Mononuclear cell (primary cell): Measurements from ENCODE around the gene FNDC3B. TPM values are rescaled to one million over a fixed set of nuclear protein-coding genes. Genes with fewer than 3 reads are reported as not detected.

Experiments
- H3K27me3 ChIP-seq: 2 replicates; pipeline ENCODE4 v1.6.0; 2011; ENCODE audit warnings: low read length, control low read depth; ENCODE audit not compliant: insufficient read depth
- H3K4me1 ChIP-seq: 2 replicates; pipeline ENCODE4 v1.5.1; 2011; ENCODE audit warnings: mild to moderate bottlenecking, low read length, control low read depth; ENCODE audit not compliant: insufficient read depth
- H3K4me3 ChIP-seq: 2 replicates; pipeline ENCODE4 v1.5.1; 2011; ENCODE audit warnings: mild to moderate bottlenecking, low read length, moderate library complexity
- H3K9me3 ChIP-seq: 2 replicates; pipeline ENCODE4 v1.5.1; 2011; ENCODE audit warnings: low read depth, mild to moderate bottlenecking, control low read depth, low read length
- total RNA-seq: library from RNA; depleted of rRNA; stranded (reverse); fragments of >200 nt; gene quantifications from one replicate; pipeline ENCODE4 v1.2.3, GENCODE V29; 2012

The FNDC3B gene
- total RNA-seq, 1 donor, result 46.1 TPM

- Histone ChIP-seq H3K4me3 (no peak overlapping the region), H3K9me3 (no peaks in the 10 kb centered on the region), H3K4me1 (peaks cover 10% of the 10 kb centered on the region), H3K27me3 (no peaks in the 10 kb centered on the region)
Observed at GRCh38 chr3:172213200-172213599, 173.8 kb downstream of the FNDC3B start.

- Histone ChIP-seq H3K4me3 (no peak overlapping the region), H3K4me1 (peaks cover 11% of the 10 kb centered on the region), H3K9me3 (no peaks in the 10 kb centered on the region), H3K27me3 (no peaks in the 10 kb centered on the region)
Observed at GRCh38 chr3:172213904-172214303, 174.5 kb downstream of the FNDC3B start.

- Histone ChIP-seq H3K27me3 (no peaks in the 10 kb centered on the region), H3K4me3 (no peak overlapping the region), H3K9me3 (no peaks in the 10 kb centered on the region), H3K4me1 (peaks cover 23% of the 10 kb centered on the region)
Observed at GRCh38 chr3:172216267-172216666, 176.9 kb downstream of the FNDC3B start.

- Histone ChIP-seq H3K4me1 (peaks cover 25% of the 10 kb centered on the region), H3K9me3 (no peaks in the 10 kb centered on the region), H3K4me3 (no peak overlapping the region), H3K27me3 (no peaks in the 10 kb centered on the region)
Observed at GRCh38 chr3:172216911-172217310, 177.5 kb downstream of the FNDC3B start.

GRCh38 chr3:172217877-172218276 lies 178.5 kb downstream of the FNDC3B start:
- H3K9me3 ChIP-seq, result no peaks in the 10 kb centered on the region
- H3K27me3 ChIP-seq, result no peaks in the 10 kb centered on the region
- H3K4me3 ChIP-seq, result no peak overlapping the region
- H3K4me1 ChIP-seq, result peaks cover 25% of the 10 kb centered on the region

GRCh38 chr3:172218350-172219323 lies 179.3 kb downstream of the FNDC3B start:
- H3K27me3 ChIP-seq, result no peaks in the 10 kb centered on the region
- no peaks in the 10 kb centered on the region for H3K9me3 ChIP-seq
- H3K4me3 ChIP-seq, result no peak overlapping the region
- H3K4me1 ChIP-seq, result peaks cover 22% of the 10 kb centered on the region

GRCh38 chr3:172219750-172220149 lies 180.4 kb downstream of the FNDC3B start:
- Histone ChIP-seq H3K4me3 (no peak overlapping the region), H3K9me3 (no peaks in the 10 kb centered on the region), H3K4me1 (peaks cover 22% of the 10 kb centered on the region), H3K27me3 (no peaks in the 10 kb centered on the region)

GRCh38 chr3:172221547-172221946 lies 182.2 kb downstream of the FNDC3B start:
- Histone ChIP-seq H3K4me1 (peaks cover 22% of the 10 kb centered on the region), H3K4me3 (no peak overlapping the region), H3K9me3 (no peaks in the 10 kb centered on the region), H3K27me3 (no peaks in the 10 kb centered on the region)

- Histone ChIP-seq H3K9me3 (no peaks in the 10 kb centered on the region), H3K4me1 (peaks cover 22% of the 10 kb centered on the region), H3K4me3 (no peak overlapping the region), H3K27me3 (no peaks in the 10 kb centered on the region)
Observed at GRCh38 chr3:172222478-172223071, 183.2 kb downstream of the FNDC3B start.

GRCh38 chr3:172223870-172224269 lies 184.5 kb downstream of the FNDC3B start:
- H3K4me1 ChIP-seq, result peaks cover 16% of the 10 kb centered on the region
- H3K27me3 ChIP-seq, result no peaks in the 10 kb centered on the region
- no peaks in the 10 kb centered on the region for H3K9me3 ChIP-seq
- no peak overlapping the region for H3K4me3 ChIP-seq

GRCh38 chr3:172224560-172225214 lies 185.3 kb downstream of the FNDC3B start:
- Histone ChIP-seq H3K4me3 (no peak overlapping the region), H3K27me3 (no peaks in the 10 kb centered on the region), H3K9me3 (no peaks in the 10 kb centered on the region), H3K4me1 (peaks cover 8% of the 10 kb centered on the region)

- no peak overlapping the region for H3K4me3 ChIP-seq
- H3K9me3 ChIP-seq, result no peaks in the 10 kb centered on the region
- H3K4me1 ChIP-seq, result peaks cover 5% of the 10 kb centered on the region
- no peaks in the 10 kb centered on the region for H3K27me3 ChIP-seq
Observed at GRCh38 chr3:172225215-172225707, 185.9 kb downstream of the FNDC3B start.

- Histone ChIP-seq H3K9me3 (no peaks in the 10 kb centered on the region), H3K4me1 (no peaks in the 10 kb centered on the region), H3K4me3 (no peak overlapping the region), H3K27me3 (no peaks in the 10 kb centered on the region)
Observed at GRCh38 chr3:172226831-172227230, 187.5 kb downstream of the FNDC3B start.

- Histone ChIP-seq H3K4me3 (no peak overlapping the region), H3K4me1 (no peaks in the 10 kb centered on the region), H3K27me3 (no peaks in the 10 kb centered on the region)
Observed at GRCh38 chr3:172227340-172228035, 188.1 kb downstream of the FNDC3B start.

More at GRCh38 chr3:172227340-172228035, 188.1 kb downstream of the FNDC3B start:
- no peaks in the 10 kb centered on the region for H3K9me3 ChIP-seq
